Fibroblast of skin of left biceps (primary cell): ENCODE results near the gene DNAI4.
"Not testable (repeated sequence)": the region's sequence is repeated elsewhere in the genome, so short reads cannot be mapped to it uniquely, and the experiment has no call there.

Source experiments
- DNase-seq, 2 experiments: peaks; one replicate each; pipeline ENCODE4 v3.0.0-alpha.2; 2013; ENCODE audit warnings: low read depth in 2 of 2

DNAI4 gene, protein sequence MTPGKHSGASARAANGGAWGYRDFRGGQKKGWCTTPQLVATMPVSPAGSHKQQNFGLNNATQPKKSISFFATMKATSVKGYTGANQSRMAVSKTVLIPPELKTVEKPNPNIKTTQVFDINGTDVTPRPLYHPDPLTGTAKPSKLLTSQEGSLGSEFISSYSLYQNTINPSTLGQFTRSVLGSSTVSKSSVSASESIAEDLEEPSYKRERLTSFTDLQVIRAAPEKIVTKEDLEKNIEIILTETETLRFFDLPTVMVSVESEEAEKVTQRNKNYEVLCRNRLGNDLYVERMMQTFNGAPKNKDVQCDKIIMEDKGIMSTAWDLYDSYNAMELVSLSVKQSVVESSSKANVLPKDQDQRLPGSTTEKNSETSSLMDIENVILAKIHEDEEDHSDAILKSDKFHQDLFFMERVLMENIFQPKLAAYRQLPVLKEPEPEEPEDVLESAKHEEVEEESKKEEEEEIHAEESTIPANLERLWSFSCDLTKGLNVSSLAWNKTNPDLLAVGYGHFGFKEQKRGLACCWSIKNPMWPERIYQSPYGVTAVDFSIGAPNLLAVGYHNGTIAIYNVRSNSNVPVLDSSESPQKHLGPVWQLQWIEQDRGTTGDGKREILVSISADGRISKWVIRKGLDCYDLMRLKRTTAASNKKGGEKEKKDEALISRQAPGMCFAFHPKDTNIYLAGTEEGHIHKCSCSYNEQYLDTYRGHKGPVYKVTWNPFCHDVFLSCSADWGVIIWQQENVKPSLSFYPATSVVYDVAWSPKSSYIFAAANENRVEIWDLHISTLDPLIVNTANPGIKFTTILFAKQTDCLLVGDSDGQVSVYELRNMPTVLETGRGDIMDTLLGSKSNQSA

DNA sequence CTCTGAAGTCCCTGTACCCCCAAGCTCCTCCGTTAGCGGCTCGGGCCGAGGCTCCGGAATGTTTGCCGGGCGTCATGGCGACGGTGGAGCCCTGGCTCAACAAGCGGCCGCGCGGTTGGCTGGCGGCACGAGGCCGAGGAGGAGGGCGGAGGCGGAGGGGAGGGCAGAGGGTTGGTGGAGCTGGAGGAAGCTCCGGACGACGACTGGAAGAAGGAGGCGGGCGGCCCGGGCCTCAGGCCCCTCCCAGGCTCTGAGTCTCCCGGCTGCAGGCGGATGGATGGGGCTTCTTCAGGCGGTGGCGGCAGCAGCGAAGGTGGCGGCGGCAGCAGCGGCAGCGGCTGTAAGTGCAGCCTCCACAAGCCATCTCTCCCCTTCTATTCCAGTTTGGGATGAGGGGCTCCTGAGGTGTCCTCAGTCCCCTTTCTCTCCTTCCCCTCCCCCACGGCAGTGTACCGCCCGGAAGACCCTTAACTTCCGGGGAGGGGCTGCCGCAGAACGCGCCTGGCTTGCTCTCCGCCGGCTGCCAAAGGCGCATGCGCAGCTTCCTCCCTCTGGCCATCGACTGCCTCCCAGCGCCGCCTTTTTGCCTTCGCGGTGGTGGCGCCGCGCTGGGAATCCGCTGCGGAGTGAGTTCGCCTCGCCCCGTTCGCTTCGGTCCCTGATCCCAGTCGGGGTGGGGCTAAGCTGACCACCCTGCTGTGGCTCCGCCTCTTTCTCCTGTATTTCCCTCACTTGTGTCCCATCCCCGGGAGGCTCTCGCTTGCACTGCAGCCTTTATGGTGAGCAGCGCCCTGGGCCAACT, at the start of gene DNAI4, which contains the start of gene MIER1:
DNAI4 (minus strand) TSS at position 101 of the 802 bp plus-strand sequence; CDS start at position 76, 25 bp downstream.
MIER1 (plus strand) TSS at position 235 of the 802 bp plus-strand sequence; CDS start at position 274, 39 bp downstream.
- DNase-seq = peak; percentile 96 to 97

DNA sequence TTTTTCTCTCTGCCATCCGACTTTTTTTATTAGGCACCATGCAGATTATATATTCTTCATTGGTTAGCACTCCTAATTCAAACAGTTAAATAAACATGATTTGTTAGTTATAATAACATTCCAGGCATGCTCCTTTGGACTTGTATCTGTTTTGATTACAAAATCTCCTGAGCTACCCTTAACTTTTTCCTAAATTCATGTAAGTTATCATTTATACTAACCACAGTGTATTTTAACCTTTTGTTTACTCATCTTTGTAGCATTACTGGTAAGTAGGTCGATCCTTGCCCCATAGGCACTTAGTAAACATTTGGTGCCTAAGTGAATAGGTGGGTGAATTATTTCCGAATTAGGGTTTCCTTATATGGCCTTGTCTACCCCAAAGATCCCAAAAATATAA, 43.9 kb upstream of the DNAI4 start:
- no peak for DNase-seq

DNA sequence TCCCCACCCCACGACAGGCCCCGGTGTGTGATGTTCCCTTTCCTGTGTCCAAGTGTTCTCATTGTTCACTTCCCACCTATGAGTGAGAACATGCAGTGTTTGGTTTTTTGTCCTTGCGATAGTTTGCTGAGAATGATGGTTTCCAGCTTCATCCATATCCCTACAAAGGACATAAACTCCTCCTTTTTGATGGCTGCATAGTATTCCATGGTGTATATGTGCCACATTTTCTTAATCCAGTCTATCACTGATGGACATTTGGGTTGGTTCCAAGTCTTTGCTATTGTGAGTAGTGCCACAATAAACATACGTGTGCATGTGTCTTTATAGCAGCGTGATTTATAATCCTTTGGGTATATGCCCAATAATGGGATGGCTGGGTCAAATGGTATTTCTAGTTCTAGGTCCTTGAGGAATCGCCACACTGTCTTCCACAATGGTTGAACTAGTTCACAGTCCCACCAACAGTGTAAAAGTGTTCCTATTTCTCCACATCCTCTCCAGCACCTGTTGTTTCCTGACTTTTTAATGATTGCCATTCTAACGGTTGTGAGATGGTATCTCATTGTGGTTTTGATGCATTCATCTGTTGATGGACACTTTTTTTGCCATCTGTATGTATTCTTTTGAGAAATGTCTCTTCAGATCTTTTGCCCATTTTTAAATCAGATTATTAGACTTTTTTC, 41.7 kb upstream of the DNAI4 start:
- DNase-seq = not testable (repeated sequence)

DNA sequence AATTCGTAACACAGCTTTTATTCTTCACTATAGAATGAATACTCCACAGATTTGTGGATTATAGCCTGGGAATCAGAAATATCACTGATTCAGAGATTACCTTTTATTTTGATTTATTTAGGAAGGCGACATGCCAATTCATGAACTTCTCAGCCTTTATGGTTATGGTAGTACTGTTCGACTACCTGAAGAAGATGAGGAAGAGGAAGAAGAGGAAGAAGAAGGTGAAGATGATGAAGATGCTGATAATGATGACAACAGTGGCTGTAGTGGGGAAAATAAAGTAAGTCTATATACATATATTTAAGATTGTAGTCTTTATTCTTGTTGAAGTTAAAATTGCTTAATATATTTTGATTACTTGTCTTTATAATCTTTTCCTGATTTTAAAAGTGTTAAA, 33.3 kb upstream of the DNAI4 start:
- DNase-seq = no peak

DNA sequence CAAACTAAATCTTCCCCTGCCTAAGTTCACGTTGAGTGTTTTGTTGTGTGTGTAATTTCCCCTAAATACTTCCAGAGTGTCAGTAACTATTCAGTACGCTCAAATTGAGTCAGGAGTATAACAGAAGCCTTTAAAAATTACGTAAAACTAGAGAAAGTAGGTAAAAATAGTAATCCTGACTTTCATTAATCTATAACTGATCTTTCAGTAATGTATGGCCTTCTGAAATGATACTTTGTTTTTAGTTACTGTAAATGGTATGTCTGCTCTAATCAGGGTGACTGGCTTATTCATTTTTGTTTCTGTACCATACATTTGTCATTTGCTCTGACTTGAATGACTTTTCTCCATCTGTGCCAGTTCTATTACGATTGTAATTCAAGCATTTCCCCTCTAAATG, 29.6 kb upstream of the DNAI4 start:
- DNase-seq = no peak

DNA sequence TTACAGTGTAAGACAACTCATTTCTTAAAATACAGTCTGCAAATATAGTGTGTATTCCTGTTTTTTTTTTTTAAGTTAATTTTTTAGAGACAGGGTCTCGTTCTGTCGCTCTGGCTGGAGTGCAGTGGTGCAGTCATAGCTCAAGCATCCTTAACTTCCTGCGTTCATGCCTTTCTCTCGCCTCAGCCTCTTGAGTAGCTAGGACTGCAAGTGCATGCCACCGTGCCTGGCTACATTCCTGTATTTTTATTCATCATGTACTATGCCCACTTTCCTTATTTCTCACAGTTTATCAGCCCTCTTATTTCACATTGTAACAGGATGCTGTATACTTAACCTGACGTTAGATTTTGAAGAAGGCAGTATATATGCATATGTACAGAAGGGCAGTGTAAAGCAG, 26.9 kb upstream of the DNAI4 start:
- peak in 1 of 2 experiments; percentile 10 for DNase-seq

DNA sequence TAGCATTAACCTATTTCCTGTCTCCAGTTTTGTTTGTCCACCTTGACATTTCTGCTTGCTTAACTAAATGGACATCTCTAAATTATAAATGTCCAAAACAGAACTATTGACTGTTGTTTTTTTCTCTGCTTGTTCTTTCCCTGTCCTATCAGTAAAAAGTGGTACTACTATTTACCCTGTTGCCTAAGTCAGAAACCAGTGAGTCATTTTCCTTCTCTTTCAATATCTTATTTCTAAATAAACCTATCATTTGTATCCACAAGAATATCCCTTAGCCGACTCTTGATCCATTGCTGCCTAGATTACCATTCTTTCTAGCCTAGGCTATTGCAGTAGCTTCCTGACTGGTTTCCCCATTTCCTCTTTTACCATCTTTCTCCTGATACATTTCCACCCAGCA, 22.6 kb upstream of the DNAI4 start:
- no peak for DNase-seq

DNA sequence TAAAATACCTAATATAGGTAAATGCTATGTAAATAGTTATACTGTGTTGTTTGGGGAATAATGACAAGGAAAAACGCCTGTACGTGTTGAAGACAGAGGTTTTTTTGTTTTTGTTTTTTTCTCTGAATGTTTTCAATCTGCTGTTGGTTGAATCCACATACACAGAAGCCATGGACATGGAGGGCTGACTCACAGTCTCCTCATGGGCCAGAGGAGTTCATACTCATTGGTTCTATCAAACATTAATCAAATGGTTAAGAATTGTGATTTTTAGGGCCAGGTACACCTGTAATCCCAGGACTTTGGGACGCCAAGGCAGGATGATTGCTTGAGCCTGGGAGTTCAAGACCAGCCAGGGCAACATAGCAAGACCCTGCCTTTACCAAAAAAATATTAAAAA, 20.7 kb upstream of the DNAI4 start:
- no peak for DNase-seq

DNA sequence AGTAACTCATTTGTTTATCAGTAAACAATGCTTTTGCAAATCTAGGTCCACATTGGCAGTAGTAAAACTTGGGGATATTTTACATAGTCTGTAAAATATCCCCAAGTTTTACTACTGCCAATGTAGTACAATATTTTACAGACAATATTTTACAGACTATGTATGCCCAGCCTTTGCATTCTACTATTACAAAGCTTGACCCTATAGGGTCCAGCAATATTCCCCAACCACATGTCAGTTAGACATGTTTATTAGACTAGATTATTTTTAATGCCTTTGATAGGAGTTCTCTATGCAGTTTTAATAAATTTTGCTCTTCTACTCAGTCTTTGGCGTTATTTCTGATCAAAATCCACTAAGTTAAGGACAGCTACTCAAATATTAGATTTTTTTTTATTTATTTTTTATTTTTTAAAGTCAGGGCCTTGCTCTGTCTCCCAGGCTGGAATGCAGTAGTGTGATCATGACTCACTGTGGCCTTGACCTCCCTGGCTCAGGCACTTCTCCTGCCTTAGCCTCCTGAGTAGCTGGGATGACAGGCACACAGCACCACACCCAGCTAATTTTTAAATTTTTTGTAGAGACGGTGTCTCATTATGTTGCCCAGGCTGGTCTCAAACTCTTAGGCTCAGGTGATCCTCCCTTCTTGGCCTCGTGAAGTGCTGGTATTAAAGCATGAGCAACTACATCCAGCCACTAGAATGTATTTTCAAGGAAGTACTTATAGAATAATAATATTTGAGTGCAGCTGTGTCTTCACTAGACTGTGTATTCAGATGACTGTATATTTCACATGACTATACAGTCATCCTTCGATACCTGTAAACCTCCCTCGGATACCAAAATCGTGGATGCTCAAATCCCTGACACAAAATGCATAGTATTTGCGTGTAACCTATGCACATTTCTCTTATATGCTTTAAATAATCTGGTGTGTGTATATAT, 19.9 kb upstream of the DNAI4 start:
- DNase-seq = peak in 1 of 2 experiments; percentile 5

DNA sequence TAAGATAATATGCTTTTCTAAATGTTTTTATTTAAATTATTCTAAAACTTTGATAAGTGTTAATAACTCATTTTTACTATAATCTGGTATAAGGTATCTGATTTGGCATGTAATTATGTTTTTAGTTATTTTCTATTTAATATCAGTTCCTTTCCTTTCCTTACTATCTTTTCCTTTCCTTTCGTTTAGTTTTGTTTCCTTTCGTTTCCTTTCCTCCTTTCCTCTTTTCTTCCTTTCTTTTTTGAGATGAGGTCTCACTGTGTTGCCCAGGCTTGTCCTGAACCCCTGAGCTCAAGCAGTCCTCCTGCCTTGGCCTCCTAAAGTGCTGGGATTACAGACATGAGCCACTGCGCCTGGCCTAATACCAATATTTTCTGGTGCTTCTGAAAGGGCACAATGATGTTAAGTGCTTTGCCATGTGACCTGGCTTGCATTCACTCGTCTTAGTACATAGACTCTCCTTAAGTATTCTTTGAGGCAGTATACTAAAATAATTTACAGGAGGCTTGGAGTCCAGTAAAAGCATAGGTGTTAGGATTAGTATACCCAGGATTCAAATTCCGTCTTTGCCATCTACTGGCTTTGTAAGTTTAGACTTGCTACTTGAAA, 18.8 kb upstream of the DNAI4 start:
- no peak for DNase-seq

DNA sequence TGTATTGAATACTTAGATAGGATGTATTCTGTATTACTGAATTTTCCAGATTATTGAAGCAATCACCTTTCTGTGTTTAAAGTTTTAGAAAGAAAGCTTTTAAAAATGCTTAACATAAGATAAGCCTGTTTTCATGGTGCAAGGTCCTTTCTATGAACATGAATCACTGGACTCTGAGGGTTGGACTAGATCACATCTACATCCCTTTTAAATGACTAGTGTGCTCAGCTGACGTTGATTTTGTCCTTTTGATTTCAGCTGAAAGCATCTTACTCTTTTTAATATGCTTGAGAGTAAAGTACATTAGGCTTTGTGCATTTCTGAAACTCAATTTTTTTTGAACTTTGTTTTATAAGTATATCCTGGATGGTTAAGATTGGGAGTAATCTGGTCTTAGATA, 16.3 kb upstream of the DNAI4 start:
- no peak for DNase-seq

DNA sequence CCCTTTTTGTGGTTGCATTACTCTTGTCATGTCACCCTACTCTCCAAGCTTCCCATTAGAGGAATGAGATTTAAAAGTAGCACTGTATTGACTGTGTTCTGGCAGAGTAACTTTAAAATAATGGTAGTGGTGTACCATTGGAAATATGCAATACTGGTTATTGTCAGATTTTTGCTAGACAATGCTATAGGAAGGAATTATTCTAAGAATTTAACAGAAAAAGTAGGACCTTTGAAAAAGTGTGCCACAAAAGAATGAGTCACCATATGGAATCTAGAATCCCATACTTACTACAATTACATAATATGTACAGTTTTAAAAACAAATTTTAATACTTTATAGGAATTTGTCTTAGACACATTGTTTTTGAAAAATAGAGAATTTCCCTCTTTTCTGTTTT, 14.0 kb upstream of the DNAI4 start:
- DNase-seq = no peak

DNA sequence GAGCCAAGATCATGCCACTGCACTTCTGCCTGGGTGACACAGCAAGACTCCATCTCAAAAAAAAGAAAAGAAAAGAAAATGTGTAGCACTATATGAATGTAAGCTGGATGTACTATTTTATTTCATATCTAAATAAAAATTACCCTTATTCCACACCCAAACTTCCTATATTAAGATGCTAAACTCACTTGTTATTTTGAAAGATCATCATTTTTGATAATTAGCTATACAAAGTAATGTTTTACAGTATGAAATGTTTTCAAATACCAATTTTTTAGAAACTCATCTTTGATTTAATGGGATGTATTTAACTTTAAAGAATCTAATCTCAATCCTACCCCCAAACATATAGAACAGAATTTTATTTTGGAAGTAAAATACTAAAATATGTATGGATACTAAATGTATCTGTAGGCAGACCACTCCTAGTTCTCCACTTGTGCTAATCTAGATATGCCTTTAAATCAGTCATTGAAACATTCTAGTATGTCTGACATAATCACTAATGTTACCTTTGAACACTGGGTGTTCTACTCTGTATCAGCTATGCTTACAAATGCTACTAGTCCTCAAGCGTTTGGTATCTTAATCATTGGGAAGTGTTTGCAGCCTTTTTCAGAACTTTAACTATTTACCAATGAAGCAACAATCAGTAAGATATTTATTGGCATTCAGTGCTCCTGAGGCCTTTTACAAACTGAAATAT, 13.0 kb upstream of the DNAI4 start:
- DNase-seq = no peak

DNA sequence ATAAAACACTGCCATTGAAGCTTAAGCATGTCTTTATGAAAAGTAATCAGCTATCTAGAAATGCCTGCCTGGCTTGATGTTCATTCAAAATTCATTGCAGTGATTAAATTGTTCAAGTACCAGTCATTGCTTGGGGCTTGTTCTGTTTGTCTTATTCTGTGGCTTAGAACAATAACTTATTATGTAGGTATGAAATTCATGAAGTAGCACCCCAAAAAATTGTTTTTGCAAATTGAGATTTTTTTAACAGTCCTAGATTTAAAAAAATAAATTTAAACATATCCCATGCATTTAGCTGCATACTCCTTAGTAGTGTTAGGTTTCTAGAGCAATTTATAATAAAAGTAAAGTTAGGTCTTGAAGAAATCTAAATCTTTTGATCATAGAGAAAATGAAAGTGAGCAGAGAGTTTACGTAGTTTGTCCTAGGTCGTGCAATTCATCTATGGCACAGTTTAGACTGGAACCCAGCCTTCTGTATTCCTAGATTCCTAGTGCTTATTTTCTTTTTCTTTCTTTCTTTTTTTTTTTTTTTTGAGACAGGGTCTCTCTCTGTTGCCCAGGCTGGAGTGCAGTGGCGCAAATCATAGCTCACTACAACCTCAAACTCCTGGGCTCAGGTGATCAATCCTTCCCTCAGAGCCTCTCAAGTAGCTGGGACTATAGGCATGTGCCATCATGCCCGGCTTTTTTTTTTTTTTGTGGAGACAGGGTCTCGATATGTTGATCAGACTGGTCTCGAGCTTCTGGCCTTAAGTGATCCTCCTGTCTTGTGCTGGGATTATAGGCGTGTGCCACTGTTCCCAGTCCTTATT, 9.4 kb upstream of the DNAI4 start:
- DNase-seq = no peak

DNA sequence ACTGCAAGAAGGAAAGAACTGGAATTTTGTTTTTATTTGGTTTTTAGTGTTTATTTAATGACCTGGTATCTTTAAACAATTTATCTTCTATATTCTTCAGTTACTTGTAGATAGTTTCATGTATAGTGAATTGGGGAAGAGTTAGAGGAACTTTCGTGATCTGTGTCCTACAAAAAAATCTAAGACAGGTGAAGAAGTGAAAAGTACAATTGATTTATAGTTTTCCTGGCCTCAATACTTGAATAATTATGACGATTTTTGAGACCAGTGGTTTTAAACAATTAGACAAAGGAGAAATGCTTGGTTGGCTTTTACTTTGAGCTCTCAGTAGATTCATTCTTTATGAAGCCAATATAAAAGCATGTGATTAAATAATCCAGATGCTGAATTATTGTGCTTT, 7.6 kb upstream of the DNAI4 start:
- DNase-seq = no peak

DNA sequence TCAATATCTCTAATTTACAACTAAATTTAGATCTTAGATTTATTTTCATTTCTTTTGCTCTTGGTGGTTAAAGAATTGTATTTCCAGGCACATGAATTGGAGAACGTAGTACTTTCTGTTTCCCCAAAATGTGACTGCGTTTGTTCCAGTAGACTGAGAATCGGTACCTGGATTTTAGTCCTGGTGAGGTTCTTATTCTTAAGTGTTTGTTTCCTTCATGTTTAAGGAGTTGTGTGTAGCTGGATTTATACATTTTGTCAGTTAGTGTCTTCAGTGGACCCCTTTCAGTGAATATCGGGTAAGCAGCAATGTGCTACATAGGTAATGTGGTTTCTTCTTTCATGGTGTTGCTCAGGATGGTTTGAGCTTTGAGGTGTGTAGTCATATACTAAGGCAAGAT, 6.9 kb upstream of the DNAI4 start:
- no peak for DNase-seq

DNA sequence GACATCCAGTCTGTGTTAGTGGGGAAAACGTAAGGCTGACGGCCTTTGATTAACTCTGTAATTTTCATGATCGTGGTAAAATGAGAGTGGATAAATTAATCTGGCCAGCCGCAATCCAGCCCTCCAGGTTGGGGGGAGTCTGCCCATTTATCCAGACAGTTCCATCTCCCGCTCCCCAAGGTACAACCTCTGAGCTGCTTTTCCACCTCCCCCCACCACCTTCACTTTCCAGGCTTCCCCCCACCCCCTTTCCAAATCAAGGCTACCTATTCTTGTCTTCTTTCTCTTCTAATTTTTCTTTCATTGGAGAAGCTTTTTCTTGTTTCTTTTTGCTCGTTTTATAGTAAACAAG, 6.1 kb upstream of the DNAI4 start:
- no peak for DNase-seq
